ENCODE data around the gene SCRT2. TPM values are rescaled to one million over a fixed set of nuclear protein-coding genes. Genes with fewer than 3 reads are reported as not detected.

Gene SCRT2
- total RNA-seq, 1 donor from 2014 or later = not detected

DNA sequence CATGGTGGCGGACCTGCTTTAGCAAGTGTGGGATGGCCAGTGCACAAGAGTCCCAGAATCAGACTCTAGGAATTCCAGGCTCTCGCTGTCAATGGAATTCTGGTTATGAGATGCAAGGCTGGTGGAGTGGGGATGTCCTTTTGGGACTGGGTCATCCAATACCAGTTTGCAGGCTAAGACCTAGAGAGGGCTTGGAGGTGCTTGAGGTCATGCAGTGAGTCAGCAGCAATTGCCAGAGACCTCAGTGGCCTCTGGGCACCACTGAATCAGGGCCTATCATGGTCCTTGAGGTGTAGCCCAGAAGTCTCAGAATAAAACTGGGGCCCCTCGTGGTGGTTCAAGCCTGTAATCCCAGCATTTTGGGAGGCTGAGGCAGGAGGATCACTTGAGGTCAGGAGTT lies 1.4 kb upstream of the SCRT2 start:
- DNase-seq (ENCODE audit: low spot score in 2 of 2, unreplicated experiment in 2 of 2) = no peak
- no peak overlapping the region for H3K27ac Mint-ChIP-seq
- H3K36me3 Mint-ChIP-seq = no peaks in the 10 kb centered on the region
- H3K4me1 Mint-ChIP-seq = peaks cover 13% of the 10 kb centered on the region
- no peak overlapping the region for H3K4me3 Mint-ChIP-seq
- peaks cover 93% of the 10 kb centered on the region for H3K27me3 Mint-ChIP-seq (ENCODE audit: low read depth)
- H3K9me3 Mint-ChIP-seq = no peaks in the 10 kb centered on the region
- TF ChIP-seq, protein P1, sequence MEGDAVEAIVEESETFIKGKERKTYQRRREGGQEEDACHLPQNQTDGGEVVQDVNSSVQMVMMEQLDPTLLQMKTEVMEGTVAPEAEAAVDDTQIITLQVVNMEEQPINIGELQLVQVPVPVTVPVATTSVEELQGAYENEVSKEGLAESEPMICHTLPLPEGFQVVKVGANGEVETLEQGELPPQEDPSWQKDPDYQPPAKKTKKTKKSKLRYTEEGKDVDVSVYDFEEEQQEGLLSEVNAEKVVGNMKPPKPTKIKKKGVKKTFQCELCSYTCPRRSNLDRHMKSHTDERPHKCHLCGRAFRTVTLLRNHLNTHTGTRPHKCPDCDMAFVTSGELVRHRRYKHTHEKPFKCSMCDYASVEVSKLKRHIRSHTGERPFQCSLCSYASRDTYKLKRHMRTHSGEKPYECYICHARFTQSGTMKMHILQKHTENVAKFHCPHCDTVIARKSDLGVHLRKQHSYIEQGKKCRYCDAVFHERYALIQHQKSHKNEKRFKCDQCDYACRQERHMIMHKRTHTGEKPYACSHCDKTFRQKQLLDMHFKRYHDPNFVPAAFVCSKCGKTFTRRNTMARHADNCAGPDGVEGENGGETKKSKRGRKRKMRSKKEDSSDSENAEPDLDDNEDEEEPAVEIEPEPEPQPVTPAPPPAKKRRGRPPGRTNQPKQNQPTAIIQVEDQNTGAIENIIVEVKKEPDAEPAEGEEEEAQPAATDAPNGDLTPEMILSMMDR (IDR thresholded peaks at IDR 0.05; ENCODE audit: unreplicated experiment) = no peak

DNA sequence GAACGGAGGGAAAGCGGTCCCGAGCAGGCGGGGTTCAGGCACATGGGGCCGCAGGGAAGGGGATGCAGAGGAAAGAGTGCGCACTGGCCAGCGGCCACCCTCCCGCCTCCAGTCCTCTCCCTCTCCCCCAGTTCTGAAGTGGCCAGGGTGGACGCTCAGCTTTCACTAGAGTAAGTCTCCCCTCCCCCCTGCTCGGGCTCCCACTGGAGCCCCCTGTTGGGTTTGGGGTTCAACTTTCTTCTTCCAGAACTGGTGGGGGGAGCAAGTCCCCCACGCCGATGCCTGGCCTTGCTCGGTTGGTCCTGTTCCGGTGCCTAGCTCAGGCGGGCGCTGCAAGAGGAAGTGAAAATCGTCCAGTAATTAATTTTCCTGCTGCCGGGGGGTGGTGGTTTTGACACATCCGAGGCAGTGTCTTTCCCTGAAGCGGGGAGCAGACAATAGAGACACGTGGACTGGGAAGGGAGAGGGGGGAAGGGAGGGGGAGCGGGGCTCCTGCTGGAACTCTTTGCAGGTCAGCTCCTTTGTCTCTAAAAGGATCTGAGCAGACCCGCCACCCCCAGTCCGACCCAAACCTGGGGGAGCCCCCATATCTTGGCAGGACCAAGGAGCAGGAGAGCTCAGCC lies 824 bp upstream of the SCRT2 start:
- Mint-ChIP-seq H3K27me3 (ENCODE audit: low read depth) (peaks cover 94% of the 10 kb centered on the region), H3K4me1 (peaks cover 15% of the 10 kb centered on the region), H3K27ac (no peak overlapping the region), H3K36me3 (no peaks in the 10 kb centered on the region), H3K9me3 (no peaks in the 10 kb centered on the region), H3K4me3 (no peak overlapping the region)
- TF ChIP-seq, protein P1 (IDR thresholded peaks at IDR 0.05; ENCODE audit: unreplicated experiment) = no peak
- DNase-seq (ENCODE audit: low spot score in 2 of 2, unreplicated experiment in 2 of 2) = no peak

DNA sequence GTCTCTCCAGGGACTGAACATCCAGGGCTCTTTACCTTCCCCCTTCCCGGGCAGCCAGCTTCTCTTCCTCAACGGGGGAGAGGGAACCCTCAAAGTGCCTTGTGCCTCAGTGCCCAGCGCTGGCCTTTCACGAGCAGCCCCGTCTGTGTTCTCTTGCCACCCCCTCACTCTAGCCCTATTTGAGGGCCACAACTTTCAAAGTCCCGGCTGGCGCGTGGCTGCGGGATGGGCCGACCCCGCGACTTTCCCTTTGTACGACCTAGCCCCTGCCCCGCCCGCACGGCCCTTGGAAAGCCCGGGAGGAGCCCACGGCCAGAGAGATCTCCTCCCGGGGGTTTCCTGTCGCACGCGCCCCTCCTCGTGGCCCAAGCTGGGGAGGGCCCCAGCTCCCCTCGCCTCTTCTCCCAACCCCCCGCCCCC lies 559 bp downstream of the SCRT2 start:
- Mint-ChIP-seq H3K4me1 (peaks cover 15% of the 10 kb centered on the region), H3K4me3 (no peak overlapping the region), H3K27me3 (ENCODE audit: low read depth) (peaks cover 91% of the 10 kb centered on the region), H3K27ac (no peak overlapping the region), H3K9me3 (no peaks in the 10 kb centered on the region), H3K36me3 (no peaks in the 10 kb centered on the region)
- no peak for DNase-seq (ENCODE audit: low spot score in 2 of 2, unreplicated experiment in 2 of 2)
- TF ChIP-seq, protein P1 (IDR thresholded peaks at IDR 0.05; ENCODE audit: unreplicated experiment) = no peak

DNA sequence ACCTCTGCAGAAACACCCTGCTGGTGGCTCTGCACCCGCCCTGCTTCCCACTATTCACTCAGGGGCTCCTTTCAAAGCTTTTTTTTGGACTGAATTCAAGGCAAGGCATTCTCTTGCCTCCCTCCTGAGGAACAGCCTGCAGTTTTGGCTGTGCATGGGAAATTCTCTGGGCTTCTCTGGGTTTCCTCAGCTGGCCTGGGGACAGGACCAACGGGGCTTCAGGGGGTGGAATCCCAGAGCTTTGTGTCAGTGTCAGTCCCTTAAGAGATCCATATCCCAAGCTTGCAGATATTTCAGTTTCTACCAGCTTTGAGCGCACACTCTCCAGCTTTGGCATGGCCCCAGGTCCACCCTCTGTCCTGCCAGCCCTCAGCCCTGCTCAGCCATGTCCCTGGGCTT lies 2.0 kb downstream of the SCRT2 start:
- no peaks in the 10 kb centered on the region for H3K36me3 Mint-ChIP-seq
- peaks cover 15% of the 10 kb centered on the region for H3K4me1 Mint-ChIP-seq
- peaks cover 77% of the 10 kb centered on the region for H3K27me3 Mint-ChIP-seq (ENCODE audit: low read depth)
- no peak for DNase-seq (ENCODE audit: low spot score in 2 of 2, unreplicated experiment in 2 of 2)
- H3K27ac Mint-ChIP-seq = no peak overlapping the region
- TF ChIP-seq, protein P1 (IDR thresholded peaks at IDR 0.05; ENCODE audit: unreplicated experiment) = no peak
- no peak overlapping the region for H3K4me3 Mint-ChIP-seq
- H3K9me3 Mint-ChIP-seq = no peaks in the 10 kb centered on the region

DNA sequence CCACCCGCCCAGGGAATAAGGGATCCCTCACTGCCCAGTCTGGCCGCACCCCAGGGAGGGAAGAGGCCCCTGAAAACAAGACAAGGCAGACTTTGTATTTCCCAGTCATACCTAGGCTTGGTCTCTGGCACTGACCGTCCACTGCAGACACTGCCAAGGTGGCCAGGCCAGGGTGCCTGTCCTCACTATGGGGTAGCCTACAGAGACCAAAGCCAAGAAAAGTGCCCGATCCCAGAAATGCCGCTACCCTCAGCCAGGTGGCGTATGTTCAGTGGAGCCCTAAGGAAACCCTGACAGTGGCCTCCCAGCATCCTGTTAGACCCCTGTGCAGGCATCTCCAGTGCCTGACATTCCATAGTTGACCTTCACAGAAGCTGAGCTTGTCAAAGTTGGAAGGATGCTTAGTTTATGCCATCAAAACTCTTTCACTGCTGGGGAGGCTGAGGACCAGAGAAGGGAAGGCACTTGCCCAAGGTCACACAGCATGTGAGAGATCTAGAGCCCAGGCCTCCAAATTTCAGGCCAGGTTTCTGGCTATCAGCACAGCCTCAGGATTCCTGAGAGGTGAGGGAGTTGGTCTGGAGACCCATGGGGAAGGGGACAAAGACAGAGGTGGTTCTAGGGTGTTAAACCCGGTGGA lies 2.5 kb downstream of the SCRT2 start:
- Mint-ChIP-seq H3K9me3 (no peaks in the 10 kb centered on the region), H3K4me3 (no peak overlapping the region), H3K4me1 (peaks cover 15% of the 10 kb centered on the region), H3K36me3 (no peaks in the 10 kb centered on the region), H3K27me3 (ENCODE audit: low read depth) (peaks cover 73% of the 10 kb centered on the region), H3K27ac (no peak overlapping the region)
- DNase-seq (ENCODE audit: low spot score in 2 of 2, unreplicated experiment in 2 of 2) = no peak
- TF ChIP-seq, protein P1 (IDR thresholded peaks at IDR 0.05; ENCODE audit: unreplicated experiment) = peak; percentile 23

Data from mesothelial cell of epicardium (in vitro differentiated cells).